ENCODE measurements around the gene SAMD11.
"Not testable (repeated sequence)": the region's sequence is repeated elsewhere in the genome, so short reads cannot be mapped to it uniquely, and the experiment has no call there.

Gene SAMD11

GRCh38 chr1:974687-975328 is 51.1 kb downstream of the SAMD11 start:
- TF ChIP-seq YY1 (IDR thresholded peaks at IDR 0.05; ENCODE audit: insufficient read depth, insufficient read length): no peak
- TF ChIP-seq ZNF274 (IDR thresholded peaks at IDR 0.05; ENCODE audit: low read depth, low read length): no peak
- TF ChIP-seq SUZ12 (IDR thresholded peaks at IDR 0.05; ENCODE audit: extremely low read depth, insufficient read depth, insufficient read length): no peak
- DNase-seq (ENCODE audit: low read depth, low spot score): no peak
- Histone ChIP-seq H3K27me3 (ENCODE audit: insufficient read depth, insufficient read length) (no peaks in the 10 kb centered on the region), H3K4me3 (ENCODE audit: insufficient read length, low read depth) (no peak overlapping the region), H3K36me3 (ENCODE audit: insufficient read depth, insufficient read length, low read length) (no peaks in the 10 kb centered on the region), H3K9ac (ENCODE audit: insufficient read length, low read depth) (no peak overlapping the region), H3K9me3 (ENCODE audit: insufficient read depth, low read length) (no peaks in the 10 kb centered on the region), H3K4me1 (ENCODE audit: insufficient read depth, insufficient read length) (peaks cover 6% of the 10 kb centered on the region)

- Histone ChIP-seq H3K4me1 (ENCODE audit: insufficient read depth, insufficient read length) (peaks cover 3% of the 10 kb centered on the region), H3K9ac (ENCODE audit: insufficient read length, low read depth) (no peak overlapping the region), H3K9me3 (ENCODE audit: insufficient read depth, low read length) (no peaks in the 10 kb centered on the region), H3K36me3 (ENCODE audit: insufficient read depth, insufficient read length, low read length) (no peaks in the 10 kb centered on the region), H3K4me3 (ENCODE audit: insufficient read length, low read depth) (no peak overlapping the region), H3K27me3 (ENCODE audit: insufficient read depth, insufficient read length) (no peaks in the 10 kb centered on the region)
- DNase-seq (ENCODE audit: low read depth, low spot score): no peak
- TF ChIP-seq YY1 (IDR thresholded peaks at IDR 0.05; ENCODE audit: insufficient read depth, insufficient read length) (no peak), SUZ12 (IDR thresholded peaks at IDR 0.05; ENCODE audit: extremely low read depth, insufficient read depth, insufficient read length) (no peak), ZNF274 (IDR thresholded peaks at IDR 0.05; ENCODE audit: low read depth, low read length) (no peak)
These were observed 51.6 kb downstream of the SAMD11 start for GRCh38 chr1:975365-975764.

GRCh38 chr1:975896-976683 is 52.4 kb downstream of the SAMD11 start:
- H3K4me3 ChIP-seq (ENCODE audit: insufficient read length, low read depth): no peak overlapping the region
- H3K9me3 ChIP-seq (ENCODE audit: insufficient read depth, low read length): no peaks in the 10 kb centered on the region
- DNase-seq (ENCODE audit: low read depth, low spot score): no peak
- no peaks in the 10 kb centered on the region for H3K27me3 ChIP-seq (ENCODE audit: insufficient read depth, insufficient read length)
- H3K9ac ChIP-seq (ENCODE audit: insufficient read length, low read depth): no peak overlapping the region
- TF ChIP-seq ZNF274 (IDR thresholded peaks at IDR 0.05; ENCODE audit: low read depth, low read length) (no peak), YY1 (IDR thresholded peaks at IDR 0.05; ENCODE audit: insufficient read depth, insufficient read length) (no peak), SUZ12 (IDR thresholded peaks at IDR 0.05; ENCODE audit: extremely low read depth, insufficient read depth, insufficient read length) (no peak)
- no peaks in the 10 kb centered on the region for H3K36me3 ChIP-seq (ENCODE audit: insufficient read depth, insufficient read length, low read length)
- peaks cover 2% of the 10 kb centered on the region for H3K4me1 ChIP-seq (ENCODE audit: insufficient read depth, insufficient read length)

GRCh38 chr1:976791-977190 is 53.1 kb downstream of the SAMD11 start:
- H3K4me3 ChIP-seq (ENCODE audit: insufficient read length, low read depth); DNase-seq (ENCODE audit: low read depth, low spot score); H3K4me1 ChIP-seq (ENCODE audit: insufficient read depth, insufficient read length); H3K36me3 ChIP-seq (ENCODE audit: insufficient read depth, insufficient read length, low read length); H3K27me3 ChIP-seq (ENCODE audit: insufficient read depth, insufficient read length); H3K9me3 ChIP-seq (ENCODE audit: insufficient read depth, low read length); H3K9ac ChIP-seq (ENCODE audit: insufficient read length, low read depth): not testable (repeated sequence)

- no peak for DNase-seq (ENCODE audit: low read depth, low spot score)
- TF ChIP-seq SUZ12 (IDR thresholded peaks at IDR 0.05; ENCODE audit: extremely low read depth, insufficient read depth, insufficient read length) (no peak), ZNF274 (IDR thresholded peaks at IDR 0.05; ENCODE audit: low read depth, low read length) (no peak), YY1 (IDR thresholded peaks at IDR 0.05; ENCODE audit: insufficient read depth, insufficient read length) (no peak)
These were observed 54.5 kb downstream of the SAMD11 start for GRCh38 chr1:978069-978834.

GRCh38 chr1:978835-979743 is 55.4 kb downstream of the SAMD11 start:
- Histone ChIP-seq H3K4me1 (ENCODE audit: insufficient read depth, insufficient read length) (peaks cover 2% of the 10 kb centered on the region), H3K9ac (ENCODE audit: insufficient read length, low read depth) (no peak overlapping the region), H3K9me3 (ENCODE audit: insufficient read depth, low read length) (no peaks in the 10 kb centered on the region), H3K27me3 (ENCODE audit: insufficient read depth, insufficient read length) (peaks cover 11% of the 10 kb centered on the region), H3K36me3 (ENCODE audit: insufficient read depth, insufficient read length, low read length) (no peaks in the 10 kb centered on the region), H3K4me3 (ENCODE audit: insufficient read length, low read depth) (no peak overlapping the region)
- no peak for TF ChIP-seq YY1 (IDR thresholded peaks at IDR 0.05; ENCODE audit: insufficient read depth, insufficient read length)
- no peak for TF ChIP-seq ZNF274 (IDR thresholded peaks at IDR 0.05; ENCODE audit: low read depth, low read length)
- no peak for TF ChIP-seq SUZ12 (IDR thresholded peaks at IDR 0.05; ENCODE audit: extremely low read depth, insufficient read depth, insufficient read length)
- DNase-seq (ENCODE audit: low read depth, low spot score): no peak

More at GRCh38 chr1:978069-978834, 54.5 kb downstream of the SAMD11 start:
- Histone ChIP-seq H3K9ac (ENCODE audit: insufficient read length, low read depth) (no peak overlapping the region), H3K4me3 (ENCODE audit: insufficient read length, low read depth) (no peak overlapping the region), H3K27me3 (ENCODE audit: insufficient read depth, insufficient read length) (peaks cover 11% of the 10 kb centered on the region), H3K4me1 (ENCODE audit: insufficient read depth, insufficient read length) (peaks cover 2% of the 10 kb centered on the region), H3K36me3 (ENCODE audit: insufficient read depth, insufficient read length, low read length) (no peaks in the 10 kb centered on the region), H3K9me3 (ENCODE audit: insufficient read depth, low read length) (no peaks in the 10 kb centered on the region)
